Ovary (tissue), 3 donors: ENCODE measurements around the gene TJP1.

Source experiments
- CTCF ChIP-seq, 3 donors: fragments of 450-650 bp in 2 of 3; fragments of 200-600 bp in 1 of 3; IDR thresholded peaks; one replicate each; pipeline versions ENCODE4 v1.5.1 to v1.8.0; 2016 to 2022; ENCODE audit warnings: antibody characterized with exemption in 3 of 3, mild to moderate bottlenecking in 1 of 3
- POLR2A ChIP-seq: fragments of 450-650 bp; IDR thresholded peaks from one replicate; pipeline ENCODE4 v1.6.1; 2017; ENCODE audit warnings: antibody characterized with exemption, mild to moderate bottlenecking, moderate library complexity
- donor health status: DM: no; HTN: no; CAD: no.

- no peak for TF ChIP-seq CTCF (IDR thresholded peaks at IDR 0.05)
- TF ChIP-seq POLR2A: no peak
These were observed 45.2 kb upstream of the TJP1 start for GRCh38 chr15:29867241-29868000.
